GM12874 (cell line): ENCODE results near the gene FCGBP.
A peak's percentile ranks its signal among the peaks of the same experiment; 100 is the strongest.

Source experiments
- CTCF ChIP-seq: IDR thresholded peaks from 2 replicates; pipeline ENCODE4 v1.5.1; 2011; ENCODE audit warnings: low read depth, mild to moderate bottlenecking, control low read depth, low read length, moderate library complexity; ENCODE audit not compliant: insufficient read depth

FCGBP gene

GRCh38 chr19:39915101-39915847 lies 19.2 kb downstream of the FCGBP start:
- no peak for TF ChIP-seq CTCF

- TF ChIP-seq CTCF = no peak
These were observed 20.6 kb downstream of the FCGBP start for GRCh38 chr19:39913682-39914333.

GRCh38 chr19:39908803-39909202 lies 25.6 kb downstream of the FCGBP start:
- no peak for TF ChIP-seq CTCF

GRCh38 chr19:39906820-39907611 lies 27.4 kb downstream of the FCGBP start:
- TF ChIP-seq CTCF = no peak

- TF ChIP-seq CTCF = no peak
These were observed 28.2 kb downstream of the FCGBP start for GRCh38 chr19:39906283-39906682.

- peak; percentile 64 for TF ChIP-seq CTCF
These were observed 36.8 kb downstream of the FCGBP start for GRCh38 chr19:39897511-39898245.
